ENCODE results near the gene IL20RB. TPM values are rescaled to one million over a fixed set of nuclear protein-coding genes. Genes with fewer than 3 reads are reported as not detected.

Gene IL20RB
- 4.0 and 4.2 TPM in 2 replicates for total RNA-seq (2021)
- Bru-seq, nascent RNA, result percentile 73 among the genes with signal in this experiment
- BruChase-seq, experiment 1, labeled RNA remaining after a 2-hour chase, result percentile 71 among the genes with signal in this experiment
- BruChase-seq, experiment 2, labeled RNA remaining after a 6-hour chase, result percentile 73 among the genes with signal in this experiment
- long read RNA-seq, partial matches to known transcripts, result 0 of 5 reads
- long read RNA-seq, other reads (novel, unspliced or antisense), result 3 of 5 reads

GRCh38 chr3:136957751-136958288 lies at the start of gene IL20RB:
Gene IL20RB (plus strand): TSS chr3:136957983. CDS start chr3:136958114, 131 bp downstream.
- H3K4me3 ChIP-seq (ENCODE audit: low read depth, low read length, poor library complexity, severe bottlenecking), result no peak within 1 kb of the TSS
- ChIA-PET CTCF (interaction anchor here (1.0 kb wide), 1 partner anchor 56 kb away, joined by 3 read pairs; no protein-coding TSS in a partner anchor), POLR2A (ENCODE audit: low non-redundant PET) (interaction anchor here (0.6 kb wide), 1 partner anchor 769 kb away, joined by 5 read pairs; no protein-coding TSS in a partner anchor)
- H3K4me1 ChIP-seq (ENCODE audit: insufficient read depth, low read length, poor library complexity, severe bottlenecking), result peaks cover 12% of the 10 kb centered on the region
- peak; percentile 63 for DNase-seq (ENCODE audit: low spot score)
- no TSS peak for BruUV-seq (replicated peaks)
- intact Hi-C loops (cut with micrococcal nuclease; ENCODE audit: unreplicated experiment), result no loop called here
- peak within 1 kb of the TSS; percentile 54 for H3K27ac ChIP-seq (ENCODE audit: low read depth, low read length, poor library complexity, severe bottlenecking)
- H3K27me3 ChIP-seq (replicated peaks; ENCODE audit: insufficient read depth, low read depth, low read length, poor library complexity), result no peaks in the 10 kb centered on the region
- no peaks in the 10 kb centered on the region for H3K36me3 ChIP-seq (ENCODE audit: insufficient read depth, low read length, poor library complexity, severe bottlenecking)
- TF ChIP-seq CTCF (conservative IDR thresholded peaks at IDR 0.05; ENCODE audit: low read depth, low read length) (no peak), EZH2 (IDR thresholded peaks at IDR 0.05; ENCODE audit: borderline replicate concordance, low read depth, low read length, poor library complexity, severe bottlenecking) (no peak)
- H3K9me3 ChIP-seq (ENCODE audit: low read depth, low read length, poor library complexity, severe bottlenecking), result no peaks in the 10 kb centered on the region

GRCh38 chr3:136908297-136908696 lies 49.5 kb upstream of the IL20RB start:
- Histone ChIP-seq H3K27ac (ENCODE audit: low read depth, low read length, poor library complexity, severe bottlenecking) (no peak overlapping the region), H3K27me3 (replicated peaks; ENCODE audit: insufficient read depth, low read depth, low read length, poor library complexity) (no peaks in the 10 kb centered on the region), H3K9me3 (ENCODE audit: low read depth, low read length, poor library complexity, severe bottlenecking) (peaks cover 34% of the 10 kb centered on the region), H3K4me1 (ENCODE audit: insufficient read depth, low read length, poor library complexity, severe bottlenecking) (peaks cover 31% of the 10 kb centered on the region), H3K36me3 (ENCODE audit: insufficient read depth, low read length, poor library complexity, severe bottlenecking) (no peaks in the 10 kb centered on the region), H3K4me3 (ENCODE audit: low read depth, low read length, poor library complexity, severe bottlenecking) (no peak overlapping the region)
- no TSS peak for BruUV-seq (replicated peaks)
- no peak for DNase-seq (ENCODE audit: low spot score)
- ChIA-PET CTCF (no interaction called here), POLR2A (ENCODE audit: low non-redundant PET) (no interaction called here)
- intact Hi-C loops (cut with micrococcal nuclease; ENCODE audit: unreplicated experiment), result no loop called here
- TF ChIP-seq CTCF (conservative IDR thresholded peaks at IDR 0.05; ENCODE audit: low read depth, low read length) (no peak), EZH2 (IDR thresholded peaks at IDR 0.05; ENCODE audit: borderline replicate concordance, low read depth, low read length, poor library complexity, severe bottlenecking) (no peak)

- intact Hi-C loops (cut with micrococcal nuclease; ENCODE audit: unreplicated experiment), result no loop called here
- no peak overlapping the region for H3K27ac ChIP-seq (ENCODE audit: low read depth, low read length, poor library complexity, severe bottlenecking)
- no peak overlapping the region for H3K4me3 ChIP-seq (ENCODE audit: low read depth, low read length, poor library complexity, severe bottlenecking)
- no TSS peak for BruUV-seq (replicated peaks)
- ChIA-PET POLR2A (ENCODE audit: low non-redundant PET) (no interaction called here), CTCF (no interaction called here)
- no peaks in the 10 kb centered on the region for H3K27me3 ChIP-seq (replicated peaks; ENCODE audit: insufficient read depth, low read depth, low read length, poor library complexity)
- no peaks in the 10 kb centered on the region for H3K36me3 ChIP-seq (ENCODE audit: insufficient read depth, low read length, poor library complexity, severe bottlenecking)
- H3K9me3 ChIP-seq (ENCODE audit: low read depth, low read length, poor library complexity, severe bottlenecking), result peaks cover 25% of the 10 kb centered on the region
- TF ChIP-seq CTCF (conservative IDR thresholded peaks at IDR 0.05; ENCODE audit: low read depth, low read length) (no peak), EZH2 (IDR thresholded peaks at IDR 0.05; ENCODE audit: borderline replicate concordance, low read depth, low read length, poor library complexity, severe bottlenecking) (no peak)
- DNase-seq (ENCODE audit: low spot score), result no peak
- peaks cover 35% of the 10 kb centered on the region for H3K4me1 ChIP-seq (ENCODE audit: insufficient read depth, low read length, poor library complexity, severe bottlenecking)
Observed at GRCh38 chr3:136909187-136909586, 48.6 kb upstream of the IL20RB start.

Measured in A673 (cell line).